Activated naive CD4-positive, alpha-beta T cell treated with anti-CD3 and anti-CD28 coated beads, Interleukin-2, amount 10 ng/mL, durations not matched to agents 5 hours and 36 hours (primary cell): Measurements from ENCODE around the gene MASTL. TPM values are rescaled to one million over a fixed set of nuclear protein-coding genes. Genes with fewer than 3 reads are reported as not detected.

Experiments
- total RNA-seq, 2 experiments: library from RNA; stranded (reverse); gene quantifications; one replicate each; pipeline ENCODE4 v1.2.3, GENCODE V29; 2021

Gene MASTL
- 10 to 100 TPM; 23.4 to 23.5 TPM for total RNA-seq

GRCh38 chr10:27155066-27155754, at the start of gene MASTL:
Gene MASTL (plus strand): TSS chr10:27155352. CDS start chr10:27155427, 75 bp downstream.

Other genes with a start within 250 kb of the MASTL start
- gene ANKRD26, start 54.9 kb upstream of the MASTL start, total RNA-seq: 1 to 10 TPM; 7.9 to 8.2 TPM
- gene YME1L1, start 968 bp upstream of the MASTL start, total RNA-seq: 100 to 1,000 TPM in 1 of 2 experiments, 10 to 100 TPM in 1; 97.5 to 104 TPM
- gene ACBD5, start 85.4 kb downstream of the MASTL start, total RNA-seq: 10 to 100 TPM; 20.2 TPM